Adrenal gland (tissue), 12 donors: ENCODE data around the gene TPO. TPM values are rescaled to one million over a fixed set of nuclear protein-coding genes. Genes with fewer than 3 reads are reported as not detected.
"Not testable (repeated sequence)": the region's sequence is repeated elsewhere in the genome, so short reads cannot be mapped to it uniquely, and the experiment has no call there.

Experiments
- DNase-seq, 7 donors: peaks; one replicate each; pipeline ENCODE4 v3.0.0-alpha.2; 2019 to 2020
- H3K27ac ChIP-seq, 5 donors: fragments of 200-600 bp; sonication (generic) in 4 of 5; 1 replicate in 3 of 5; 2 replicates in 2 of 5; pipeline versions ENCODE4 v1.5.1 to v1.8.0; 2016 to 2020; ENCODE audit warnings: mild to moderate bottlenecking in 1 of 5
- H3K27me3 ChIP-seq: fragments of 200-600 bp; 2 replicates; pipeline ENCODE4 v1.8.0; 2021
- H3K36me3 ChIP-seq, 2 donors: fragments of 200-600 bp; replicated peaks in 1 of 2; 1 replicate in 1 of 2; 2 replicates in 1 of 2; pipeline versions ENCODE4 v1.5.1 to v1.8.0; 2018 to 2022
- H3K4me1 ChIP-seq, 2 donors: fragments of 200-600 bp; replicated peaks in 1 of 2; 1 replicate in 1 of 2; 2 replicates in 1 of 2; pipeline versions ENCODE4 v1.5.1 to v1.8.0; 2018 to 2021
- H3K4me3 ChIP-seq, 4 donors: fragments of 200-600 bp; sonication (generic) in 3 of 4; one replicate each; pipeline ENCODE4 v1.5.1; 2016 to 2018
- H3K9me3 ChIP-seq, 3 donors: fragments of 200-600 bp; sonication (generic) in 1 of 3; replicated peaks in 1 of 3; 1 replicate in 2 of 3; 2 replicates in 1 of 3; pipeline versions ENCODE4 v1.5.1 to v1.8.0; 2016 to 2021
- CTCF ChIP-seq, 6 experiments: fragments of 450-650 bp in 4 of 6; fragments of 200-600 bp in 2 of 6; sonication (generic) in 1 of 6; IDR thresholded peaks; 1 replicate in 5 of 6; 2 replicates in 1 of 6; pipeline versions ENCODE4 v1.5.1 to v1.8.0; 2016 to 2021; ENCODE audit warnings: antibody characterized with exemption in 6 of 6, mild to moderate bottlenecking in 2 of 6, moderate library complexity in 1 of 6
- POLR2A ChIP-seq, 2 donors: fragments of 450-650 bp; IDR thresholded peaks; one replicate each; pipeline ENCODE4 v1.6.1; 2017; ENCODE audit warnings: antibody characterized with exemption in 2 of 2, mild to moderate bottlenecking in 2 of 2, moderate library complexity in 1 of 2
- WGBS, 4 donors: extraction: QIAGEN DNeasy Blood & Tissue Kit in 2 of 4; methylation state at CpG; one replicate each; pipeline versions ENCODE4 v1.1.5 to v1.1.7; 2013 to 2017; 5-methylcytosine and 5-hydroxymethylcytosine counted together
- intact Hi-C, 2 donors: fragments of 100-400 bp; cut with DNase I; formaldehyde crosslinking; loops; one replicate each; pipeline versions ENCODE4 v1.14.1 to v1.15.0; 2022 to 2023
- polyA plus RNA-seq, 3 donors: library from polyadenylated mRNA; stranded (reverse); fragments of 200-250 nt in 2 of 3; fragments of 350-450 nt in 1 of 3; fragmentation: Illumina TruSeq in 1 of 3; extraction: RNeasy Lipid Tissue Mini Kit (QIAGEN cat#74804) in 1 of 3; gene quantifications; one replicate each; pipeline ENCODE4 v1.2.3, GENCODE V29; 2013 to 2014
- total RNA-seq, 9 donors: library from RNA; depleted of rRNA in 4 of 9; stranded (reverse); fragments of >200 nt in 4 of 9; fragments of 120-200 nt in 1 of 9; fragmentation: NEBNext Ultra II Directional in 1 of 9; extraction: Animal tissue kit (Norgen Biotek cat#: 25700) in 1 of 9; gene quantifications; one replicate each; pipeline versions ENCODE4 v1.1.0 to v1.2.4, GENCODE V29; 2013 to 2023
- donor health status: healthy with polysubstance abuse.
- donor health status: Bipolar disorder and iron deficiency.
- donor health status: DM: yes; HTN: yes; CAD: no.
- donor health status: DM: no; HTN: no; CAD: no.
- donor health status: DM: no; HTN: no; CAD: no.
- donor health status: DM: yes; HTN: yes; CAD: no.

Gene TPO
- total and polyA plus RNA-seq, 12 donors = 0.08 to 16.0 (median 1.6) TPM; not detected in 8

GRCh38 chr2:1375794-1376193, 37.5 kb upstream of the TPO start:
- no peak for DNase-seq
- Histone ChIP-seq H3K27ac (no peak overlapping the region), H3K4me3 (no peak overlapping the region), H3K27me3 (no peaks in the 10 kb centered on the region), H3K4me1 (no peaks in the 10 kb centered on the region), H3K9me3 (no peaks in the 10 kb centered on the region), H3K36me3 (no peaks in the 10 kb centered on the region)
- 82 to 89% (median 87%) methylated on average over 14 of the region's 14 CpGs for WGBS, 4 donors
- TF ChIP-seq CTCF (IDR thresholded peaks at IDR 0.05) (no peak), POLR2A (IDR thresholded peaks at IDR 0.05) (no peak)
- intact Hi-C loops = no loop called here

- Histone ChIP-seq H3K27ac (no peak overlapping the region), H3K4me3 (no peak overlapping the region), H3K36me3 (no peaks in the 10 kb centered on the region), H3K27me3 (no peaks in the 10 kb centered on the region), H3K9me3 (no peaks in the 10 kb centered on the region), H3K4me1 (no peaks in the 10 kb centered on the region)
- TF ChIP-seq POLR2A (IDR thresholded peaks at IDR 0.05) (no peak), CTCF (IDR thresholded peaks at IDR 0.05) (no peak)
- 61 to 92% (median 74%) methylated on average over 2 to 6 of the region's 6 CpGs for WGBS, 4 donors
- intact Hi-C loops = no loop called here
- DNase-seq = no peak
Observed at GRCh38 chr2:1377473-1377872, 35.8 kb upstream of the TPO start.

GRCh38 chr2:1378456-1379150, 34.7 kb upstream of the TPO start:
- Histone ChIP-seq H3K4me3 (no peak overlapping the region), H3K27me3 (no peaks in the 10 kb centered on the region), H3K36me3 (no peaks in the 10 kb centered on the region), H3K9me3 (no peaks in the 10 kb centered on the region), H3K27ac (no peak overlapping the region), H3K4me1 (no peaks in the 10 kb centered on the region)
- 77 to 92% (median 85%) methylated on average over 8 to 17 of the region's 17 CpGs for WGBS, 4 donors
- TF ChIP-seq CTCF (IDR thresholded peaks at IDR 0.05) = no peak
- no peak for TF ChIP-seq POLR2A (IDR thresholded peaks at IDR 0.05)
- no peak for DNase-seq
- intact Hi-C loops = no loop called here

GRCh38 chr2:1381644-1382043, 31.6 kb upstream of the TPO start:
- Histone ChIP-seq H3K27ac (no peak overlapping the region), H3K27me3 (no peaks in the 10 kb centered on the region), H3K36me3 (no peaks in the 10 kb centered on the region), H3K9me3 (no peaks in the 10 kb centered on the region), H3K4me3 (no peak overlapping the region), H3K4me1 (no peaks in the 10 kb centered on the region)
- DNase-seq = no peak
- intact Hi-C loops = no loop called here
- WGBS, 4 donors = 74 to 85% (median 81%) methylated on average over 3 of the region's 3 CpGs
- no peak for TF ChIP-seq CTCF (IDR thresholded peaks at IDR 0.05)
- no peak for TF ChIP-seq POLR2A (IDR thresholded peaks at IDR 0.05)

- H3K4me3 ChIP-seq, H3K9me3 ChIP-seq, intact Hi-C loops, H3K36me3 ChIP-seq, H3K27me3 ChIP-seq, H3K4me1 ChIP-seq, DNase-seq, H3K27ac ChIP-seq: not testable (repeated sequence)
- WGBS, 4 donors = 64 to 83% (median 73%) methylated on average over 16 to 18 of the region's 18 CpGs
Observed at GRCh38 chr2:1387954-1388725, 25.1 kb upstream of the TPO start.

- H3K27me3 ChIP-seq, H3K4me1 ChIP-seq, DNase-seq, H3K9me3 ChIP-seq, H3K36me3 ChIP-seq, H3K4me3 ChIP-seq, intact Hi-C loops, H3K27ac ChIP-seq: not testable (repeated sequence)
- WGBS, 4 donors = 78 to 90% (median 82%) methylated on average over 6 of the region's 6 CpGs
Observed at GRCh38 chr2:1390118-1390517, 23.1 kb upstream of the TPO start.
